Naive B cell (primary cell): ENCODE results near the gene FUT8. TPM values are rescaled to one million over a fixed set of nuclear protein-coding genes. Genes with fewer than 3 reads are reported as not detected.
"Not testable (repeated sequence)": the region's sequence is repeated elsewhere in the genome, so short reads cannot be mapped to it uniquely, and the experiment has no call there.

Experiments used
- ATAC-seq, 2 donors: fragments of 150-1000 bp; cut with Tn5 transposase; 2 replicates each; pipeline ENCODE4 v1.10.0; 2021; ENCODE audit warnings: low read depth in 2 of 2, mild to moderate bottlenecking in 2 of 2, moderate library complexity in 2 of 2
- DNase-seq: peaks from one replicate; pipeline ENCODE4 v3.0.0; 2022
- H3K27ac Mint-ChIP-seq, 6 donors: one replicate each; pipeline ENCODE4 v1.8.0; 2020 to 2022; ENCODE audit warnings: mild to moderate bottlenecking in 6 of 6, mixed read lengths in 6 of 6, moderate library complexity in 5 of 6, inconsistent platforms in 2 of 6
- H3K27me3 Mint-ChIP-seq, 3 donors: one replicate each; pipeline ENCODE4 v1.8.0; 2021 to 2022; ENCODE audit warnings: mixed read lengths in 3 of 3, mild to moderate bottlenecking in 1 of 3
- H3K36me3 Mint-ChIP-seq, 2 donors: one replicate each; pipeline ENCODE4 v1.8.0; 2020 to 2022; ENCODE audit warnings: mixed read lengths in 2 of 2, inconsistent platforms in 1 of 2, mild to moderate bottlenecking in 1 of 2
- H3K4me1 Mint-ChIP-seq, 3 donors: one replicate each; pipeline ENCODE4 v1.8.0; 2020 to 2022; ENCODE audit warnings: mixed read lengths in 3 of 3, inconsistent platforms in 1 of 3, mild to moderate bottlenecking in 1 of 3, moderate library complexity in 1 of 3
- H3K4me3 Mint-ChIP-seq, 8 donors: one replicate each; pipeline ENCODE4 v1.8.0; 2020 to 2022; ENCODE audit warnings: mild to moderate bottlenecking in 8 of 8, mixed read lengths in 8 of 8, moderate library complexity in 8 of 8, inconsistent platforms in 2 of 8
- H3K9me3 Mint-ChIP-seq, 7 donors: one replicate each; pipeline ENCODE4 v1.8.0; 2020 to 2022; ENCODE audit warnings: mixed read lengths in 7 of 7, mild to moderate bottlenecking in 5 of 7, inconsistent platforms in 2 of 7, moderate library complexity in 1 of 7
- polyA plus RNA-seq, 6 donors: library from polyadenylated mRNA; unstranded; fragments of 300-500 nt; fragmentation: Illumina TruSeq; gene quantifications; one replicate each; pipeline ENCODE4 v1.2.3, GENCODE V29; 2021; ENCODE audit warnings: low read depth in 6 of 6

The FUT8 gene
- polyA plus RNA-seq, 6 donors from 2014 or later: 5.7 to 22.8 (median 16.2) TPM

GRCh38 chr14:65604535-65604934, 192.0 kb downstream of the FUT8 start:
- Mint-ChIP-seq H3K36me3 (no peaks in the 10 kb centered on the region), H3K27me3 (no peaks in the 10 kb centered on the region), H3K27ac (no peak overlapping the region), H3K4me1 (peaks cover 4 to 12% (median 9%) of the 10 kb centered on the region in 3 donors), H3K9me3 (no peaks in the 10 kb centered on the region), H3K4me3 (no peak overlapping the region)
- ATAC-seq (peak; percentile 48 to 57), DNase-seq (peak; percentile 27)

- H3K4me1 Mint-ChIP-seq: peaks cover 4 to 12% (median 9%) of the 10 kb centered on the region in 3 donors
- H3K4me3 Mint-ChIP-seq: peak overlapping the region in 1 of 8 donors; percentile 25
- H3K9me3 Mint-ChIP-seq: no peaks in the 10 kb centered on the region
- ATAC-seq (peak in 1 of 2 donors; percentile 23), DNase-seq (no peak)
- H3K27ac Mint-ChIP-seq: peak overlapping the region in 3 of 6 donors; percentile 33 to 47 (median 36)
- no peaks in the 10 kb centered on the region for H3K27me3 Mint-ChIP-seq
- H3K36me3 Mint-ChIP-seq: no peaks in the 10 kb centered on the region
These were observed 192.4 kb downstream of the FUT8 start for GRCh38 chr14:65604936-65605335.

GRCh38 chr14:65606460-65606859, 193.9 kb downstream of the FUT8 start:
- no peaks in the 10 kb centered on the region for H3K36me3 Mint-ChIP-seq
- no peaks in the 10 kb centered on the region for H3K9me3 Mint-ChIP-seq
- no peaks in the 10 kb centered on the region for H3K27me3 Mint-ChIP-seq
- DNase-seq: no peak
- H3K4me3 Mint-ChIP-seq: no peak overlapping the region
- peak overlapping the region in 1 of 6 donors; percentile 5 for H3K27ac Mint-ChIP-seq
- ATAC-seq: no peak
- peaks cover 3 to 11% (median 9%) of the 10 kb centered on the region in 3 donors for H3K4me1 Mint-ChIP-seq

- H3K4me3 Mint-ChIP-seq: no peak overlapping the region
- no peaks in the 10 kb centered on the region for H3K9me3 Mint-ChIP-seq
- H3K27me3 Mint-ChIP-seq: no peaks in the 10 kb centered on the region
- DNase-seq: no peak
- peaks cover 0 to 17% of the 10 kb centered on the region in 2 donors for H3K36me3 Mint-ChIP-seq
- ATAC-seq: no peak
- no peak overlapping the region for H3K27ac Mint-ChIP-seq
- H3K4me1 Mint-ChIP-seq: peaks cover 6 to 25% (median 17%) of the 10 kb centered on the region in 3 donors
These were observed 200.7 kb downstream of the FUT8 start for GRCh38 chr14:65613131-65613650.

- Mint-ChIP-seq H3K27ac (peak overlapping the region in 1 of 6 donors; percentile 28), H3K4me1 (peaks cover 0 to 5% (median 5%) of the 10 kb centered on the region in 3 donors), H3K36me3 (peaks cover 0 to 14% of the 10 kb centered on the region in 2 donors), H3K4me3 (no peak overlapping the region), H3K9me3 (no peaks in the 10 kb centered on the region), H3K27me3 (no peaks in the 10 kb centered on the region)
- no peak for ATAC-seq
- no peak for DNase-seq
These were observed 206.5 kb downstream of the FUT8 start for GRCh38 chr14:65618996-65619395.

GRCh38 chr14:65620195-65620594, 207.7 kb downstream of the FUT8 start:
- Mint-ChIP-seq H3K36me3 (peaks cover 0 to 14% of the 10 kb centered on the region in 2 donors), H3K9me3 (no peaks in the 10 kb centered on the region), H3K27ac (peak overlapping the region in 1 of 6 donors; percentile 44), H3K4me3 (no peak overlapping the region), H3K27me3 (no peaks in the 10 kb centered on the region), H3K4me1 (no peaks in the 10 kb centered on the region)
- DNase-seq: no peak
- no peak for ATAC-seq

GRCh38 chr14:65622703-65623102, 210.2 kb downstream of the FUT8 start:
- Mint-ChIP-seq H3K4me3 (no peak overlapping the region), H3K27me3 (no peaks in the 10 kb centered on the region), H3K36me3 (peaks cover 0 to 7% of the 10 kb centered on the region in 2 donors), H3K9me3 (no peaks in the 10 kb centered on the region), H3K4me1 (no peaks in the 10 kb centered on the region), H3K27ac (peak overlapping the region in 1 of 6 donors; percentile 95)
- DNase-seq: no peak
- no peak for ATAC-seq

- ATAC-seq (no peak), DNase-seq (no peak)
- Mint-ChIP-seq H3K4me1 (no peaks in the 10 kb centered on the region), H3K27me3 (no peaks in the 10 kb centered on the region), H3K27ac (no peak overlapping the region), H3K4me3 (no peak overlapping the region), H3K9me3 (no peaks in the 10 kb centered on the region), H3K36me3 (peaks cover 0 to 7% of the 10 kb centered on the region in 2 donors)
These were observed 211.2 kb downstream of the FUT8 start for GRCh38 chr14:65623759-65624158.

- Mint-ChIP-seq H3K27me3 (no peaks in the 10 kb centered on the region), H3K27ac (no peak overlapping the region), H3K36me3 (peaks cover 0 to 6% of the 10 kb centered on the region in 2 donors), H3K4me1 (peaks cover 0 to 4% (median under 1%) of the 10 kb centered on the region in 3 donors), H3K9me3 (no peaks in the 10 kb centered on the region), H3K4me3 (no peak overlapping the region)
- ATAC-seq: no peak
- no peak for DNase-seq
These were observed 214.8 kb downstream of the FUT8 start for GRCh38 chr14:65627315-65627714.

GRCh38 chr14:65628664-65629063, 216.1 kb downstream of the FUT8 start:
- DNase-seq: no peak
- Mint-ChIP-seq H3K4me1 (peaks cover 0 to 8% (median 3%) of the 10 kb centered on the region in 3 donors), H3K36me3 (peaks cover 0 to 9% of the 10 kb centered on the region in 2 donors), H3K27me3 (no peaks in the 10 kb centered on the region), H3K9me3 (no peaks in the 10 kb centered on the region), H3K27ac (no peak overlapping the region), H3K4me3 (no peak overlapping the region)
- ATAC-seq: no peak

- Mint-ChIP-seq H3K36me3 (peaks cover 0 to 9% of the 10 kb centered on the region in 2 donors), H3K9me3 (peaks cover 0 to 6% (median 0%) of the 10 kb centered on the region in 7 donors), H3K4me1 (peaks cover 6 to 16% (median 8%) of the 10 kb centered on the region in 3 donors), H3K27me3 (no peaks in the 10 kb centered on the region), H3K27ac (no peak overlapping the region), H3K4me3 (no peak overlapping the region)
- peak; percentile 54 to 64 for ATAC-seq
- DNase-seq: no peak
These were observed 218.5 kb downstream of the FUT8 start for GRCh38 chr14:65631040-65631439.

- no peak overlapping the region for H3K27ac Mint-ChIP-seq
- peaks cover 0 to 6% (median 0%) of the 10 kb centered on the region in 7 donors for H3K9me3 Mint-ChIP-seq
- peak overlapping the region in 1 of 8 donors; percentile 30 for H3K4me3 Mint-ChIP-seq
- DNase-seq (no peak), ATAC-seq (no peak)
- peaks cover 11 to 27% (median 13%) of the 10 kb centered on the region in 3 donors for H3K4me1 Mint-ChIP-seq
- H3K36me3 Mint-ChIP-seq: peaks cover 0 to 9% of the 10 kb centered on the region in 2 donors
- no peaks in the 10 kb centered on the region for H3K27me3 Mint-ChIP-seq
These were observed 220.0 kb downstream of the FUT8 start for GRCh38 chr14:65632487-65632886.

GRCh38 chr14:65633666-65634065, 221.1 kb downstream of the FUT8 start:
- H3K4me3 Mint-ChIP-seq, H3K27me3 Mint-ChIP-seq, ATAC-seq, H3K27ac Mint-ChIP-seq, DNase-seq, H3K9me3 Mint-ChIP-seq: not testable (repeated sequence)
- H3K36me3 Mint-ChIP-seq: peaks cover 0 to 13% of the 10 kb centered on the region in 2 donors
- peaks cover 17 to 34% (median 20%) of the 10 kb centered on the region in 3 donors for H3K4me1 Mint-ChIP-seq

- Mint-ChIP-seq H3K27ac (peak overlapping the region in 2 of 6 donors; percentile 44 to 83), H3K9me3 (peaks cover 0 to 6% (median 0%) of the 10 kb centered on the region in 7 donors), H3K4me3 (no peak overlapping the region), H3K36me3 (peaks cover 0 to 11% of the 10 kb centered on the region in 2 donors), H3K4me1 (peaks cover 17 to 26% (median 17%) of the 10 kb centered on the region in 3 donors), H3K27me3 (no peaks in the 10 kb centered on the region)
- ATAC-seq (no peak), DNase-seq (no peak)
These were observed 225.2 kb downstream of the FUT8 start for GRCh38 chr14:65637780-65638179.
